ENCODE results near the gene NUMBL.

NUMBL gene

DNA sequence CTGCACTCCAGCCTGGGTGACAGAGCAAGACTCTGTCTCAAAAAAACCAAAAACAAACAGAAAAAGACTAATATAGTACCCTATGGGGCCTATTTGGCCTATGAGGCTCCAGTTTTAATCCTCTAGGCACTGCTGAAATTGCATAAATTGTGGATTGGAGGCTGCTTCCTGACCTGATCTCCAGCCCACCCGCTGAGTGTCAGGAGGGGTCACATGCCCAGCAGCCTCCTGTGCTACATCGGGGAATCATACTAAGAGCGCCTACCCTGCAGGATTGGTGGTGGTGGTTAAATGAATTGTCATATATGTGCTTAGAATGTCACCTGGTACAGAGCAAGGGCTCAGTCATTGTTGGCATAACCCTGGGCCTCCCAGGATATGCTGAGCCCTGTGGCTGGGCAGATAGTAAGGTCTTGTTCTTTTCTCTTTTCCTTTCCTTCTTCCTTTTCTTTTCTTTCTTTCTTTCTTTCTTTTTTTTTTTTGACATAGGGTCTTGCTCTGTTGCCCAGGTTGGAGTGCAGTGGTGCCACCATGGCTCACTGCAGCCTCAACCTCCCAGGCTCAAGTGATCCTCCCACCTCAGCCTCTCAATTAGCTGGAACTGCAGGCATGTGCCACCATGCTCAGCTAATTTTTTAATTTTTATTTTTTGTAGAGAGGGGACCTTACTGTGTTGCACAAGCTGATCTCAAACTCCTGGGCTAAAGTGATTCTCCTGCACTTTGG, 58.0 kb downstream of the NUMBL start:
- Histone ChIP-seq H3K4me1 (ENCODE audit: low read depth, poor library complexity, severe bottlenecking) (no peaks in the 10 kb centered on the region), H3K27me3 (ENCODE audit: insufficient read depth, low read depth) (no peaks in the 10 kb centered on the region), H3K79me2 (ENCODE audit: insufficient read depth, low read depth) (no peaks in the 10 kb centered on the region), H3K9ac (no peak overlapping the region), H4K20me1 (ENCODE audit: insufficient read depth) (no peaks in the 10 kb centered on the region), H3K4me3 (IDR thresholded peaks at IDR 0.05; ENCODE audit: insufficient read depth, low read depth, low read length) (no peak overlapping the region), H3K4me2 (no peak overlapping the region), H2AFZ (ENCODE audit: low read depth) (no peak overlapping the region), H3K36me3 (ENCODE audit: insufficient read depth) (no peaks in the 10 kb centered on the region), H3K27ac (no peak overlapping the region)
- TF ChIP-seq, protein P1, sequence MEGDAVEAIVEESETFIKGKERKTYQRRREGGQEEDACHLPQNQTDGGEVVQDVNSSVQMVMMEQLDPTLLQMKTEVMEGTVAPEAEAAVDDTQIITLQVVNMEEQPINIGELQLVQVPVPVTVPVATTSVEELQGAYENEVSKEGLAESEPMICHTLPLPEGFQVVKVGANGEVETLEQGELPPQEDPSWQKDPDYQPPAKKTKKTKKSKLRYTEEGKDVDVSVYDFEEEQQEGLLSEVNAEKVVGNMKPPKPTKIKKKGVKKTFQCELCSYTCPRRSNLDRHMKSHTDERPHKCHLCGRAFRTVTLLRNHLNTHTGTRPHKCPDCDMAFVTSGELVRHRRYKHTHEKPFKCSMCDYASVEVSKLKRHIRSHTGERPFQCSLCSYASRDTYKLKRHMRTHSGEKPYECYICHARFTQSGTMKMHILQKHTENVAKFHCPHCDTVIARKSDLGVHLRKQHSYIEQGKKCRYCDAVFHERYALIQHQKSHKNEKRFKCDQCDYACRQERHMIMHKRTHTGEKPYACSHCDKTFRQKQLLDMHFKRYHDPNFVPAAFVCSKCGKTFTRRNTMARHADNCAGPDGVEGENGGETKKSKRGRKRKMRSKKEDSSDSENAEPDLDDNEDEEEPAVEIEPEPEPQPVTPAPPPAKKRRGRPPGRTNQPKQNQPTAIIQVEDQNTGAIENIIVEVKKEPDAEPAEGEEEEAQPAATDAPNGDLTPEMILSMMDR (conservative IDR thresholded peaks at IDR 0.05; ENCODE audit: low read depth, low read length): no peak

DNA sequence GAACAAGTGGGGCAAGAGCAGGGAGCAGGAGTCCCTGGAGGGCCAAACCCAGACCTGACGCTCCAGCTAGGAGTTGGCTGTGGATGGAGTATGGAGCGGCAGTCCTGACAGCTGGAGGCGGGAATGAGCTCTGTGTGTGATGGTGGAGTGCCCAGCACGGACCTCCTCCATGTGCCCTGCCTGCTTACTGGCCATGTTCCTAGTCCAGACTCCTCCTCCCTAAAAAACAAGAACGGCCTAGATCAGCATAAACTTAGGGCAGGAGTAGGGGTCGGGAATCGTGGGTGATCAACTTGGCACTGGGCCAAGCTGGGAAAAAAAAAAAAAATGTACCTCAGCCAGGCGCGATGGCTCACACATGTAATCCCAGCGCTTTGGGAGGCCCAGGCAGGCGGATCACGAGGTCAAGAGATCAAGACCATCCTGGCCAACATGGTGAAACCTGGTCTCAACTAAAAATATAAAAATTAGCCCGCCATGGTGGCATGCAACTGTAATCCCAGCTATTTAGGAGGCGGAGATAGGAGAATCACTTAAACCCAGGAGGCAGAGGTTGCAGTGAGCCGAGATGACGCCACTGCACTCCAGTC, 59.8 kb downstream of the NUMBL start:
- no peaks in the 10 kb centered on the region for H3K36me3 ChIP-seq (ENCODE audit: insufficient read depth)
- H3K4me1 ChIP-seq (ENCODE audit: low read depth, poor library complexity, severe bottlenecking): no peaks in the 10 kb centered on the region
- H3K27me3 ChIP-seq (ENCODE audit: insufficient read depth, low read depth): no peaks in the 10 kb centered on the region
- no peak overlapping the region for H2AFZ ChIP-seq (ENCODE audit: low read depth)
- no peak overlapping the region for H3K4me3 ChIP-seq (IDR thresholded peaks at IDR 0.05; ENCODE audit: insufficient read depth, low read depth, low read length)
- no peaks in the 10 kb centered on the region for H3K79me2 ChIP-seq (ENCODE audit: insufficient read depth, low read depth)
- H4K20me1 ChIP-seq (ENCODE audit: insufficient read depth): no peaks in the 10 kb centered on the region
- H3K9ac ChIP-seq: no peak overlapping the region
- H3K4me2 ChIP-seq: no peak overlapping the region
- no peak overlapping the region for H3K27ac ChIP-seq
- TF ChIP-seq, protein P1 (conservative IDR thresholded peaks at IDR 0.05; ENCODE audit: low read depth, low read length): no peak

DNA sequence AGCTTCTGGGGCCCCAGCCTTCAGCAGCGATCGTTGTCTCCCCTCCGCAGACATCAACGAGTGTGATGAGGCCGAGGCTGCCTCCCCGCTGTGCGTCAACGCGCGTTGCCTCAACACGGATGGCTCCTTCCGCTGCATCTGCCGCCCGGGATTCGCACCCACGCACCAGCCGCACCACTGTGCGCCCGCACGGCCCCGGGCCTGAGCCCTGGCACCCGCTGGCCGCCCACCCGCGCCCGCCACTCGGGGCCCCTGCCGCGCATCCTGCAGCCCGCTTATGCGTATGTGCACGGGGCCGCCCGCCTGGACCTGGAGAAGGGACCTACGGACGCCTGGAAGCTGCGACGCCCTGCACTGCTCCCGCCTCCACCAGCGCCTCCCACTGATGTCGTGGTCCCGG, 61.1 kb downstream of the NUMBL start:
- Histone ChIP-seq H4K20me1 (ENCODE audit: insufficient read depth) (no peaks in the 10 kb centered on the region), H3K27ac (no peak overlapping the region), H3K9ac (no peak overlapping the region), H3K4me1 (ENCODE audit: low read depth, poor library complexity, severe bottlenecking) (no peaks in the 10 kb centered on the region), H3K4me2 (no peak overlapping the region), H2AFZ (ENCODE audit: low read depth) (no peak overlapping the region), H3K79me2 (ENCODE audit: insufficient read depth, low read depth) (no peaks in the 10 kb centered on the region), H3K36me3 (ENCODE audit: insufficient read depth) (no peaks in the 10 kb centered on the region), H3K4me3 (IDR thresholded peaks at IDR 0.05; ENCODE audit: insufficient read depth, low read depth, low read length) (no peak overlapping the region), H3K27me3 (ENCODE audit: insufficient read depth, low read depth) (no peaks in the 10 kb centered on the region)
- TF ChIP-seq, protein P1 (conservative IDR thresholded peaks at IDR 0.05; ENCODE audit: low read depth, low read length): no peak

DNA sequence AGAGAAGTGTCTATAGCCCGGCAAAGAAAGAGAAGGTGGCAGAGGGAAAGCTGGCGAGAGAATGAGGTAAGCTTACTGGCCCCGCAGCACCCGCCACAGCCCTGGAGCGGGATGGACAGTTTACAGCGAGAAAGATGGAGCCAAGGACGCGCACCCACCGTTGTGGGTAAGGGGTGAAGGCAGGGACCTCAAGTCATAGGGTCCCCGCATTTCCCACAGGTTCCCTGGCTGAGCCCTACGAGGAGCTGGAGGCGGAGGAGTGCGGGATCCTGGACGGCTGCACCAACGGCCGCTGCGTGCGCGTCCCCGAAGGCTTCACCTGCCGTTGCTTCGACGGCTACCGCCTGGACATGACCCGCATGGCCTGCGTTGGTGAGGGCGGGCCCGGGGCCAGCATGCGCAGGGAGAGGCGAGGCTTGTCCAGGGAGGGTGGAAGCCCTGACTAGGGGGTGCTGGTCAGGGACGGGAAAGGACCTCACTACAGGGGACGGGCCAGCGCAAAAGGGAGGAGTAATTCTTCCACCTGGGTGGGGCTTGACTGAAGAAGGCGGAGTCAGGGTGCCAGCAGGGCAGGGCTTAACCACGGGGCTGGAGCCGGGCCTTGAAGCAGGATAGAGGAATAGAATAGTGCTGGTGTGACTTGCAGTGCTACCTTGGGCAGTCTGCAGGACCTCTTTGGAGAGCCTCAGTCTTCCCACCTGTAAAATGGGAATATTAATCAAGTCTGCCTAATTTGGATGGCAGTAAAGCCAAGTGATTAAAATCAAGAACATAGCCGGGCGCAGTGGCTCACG, 62.8 kb downstream of the NUMBL start:
- Histone ChIP-seq H2AFZ (ENCODE audit: low read depth) (no peak overlapping the region), H3K4me2 (no peak overlapping the region), H3K4me3 (IDR thresholded peaks at IDR 0.05; ENCODE audit: insufficient read depth, low read depth, low read length) (no peak overlapping the region), H3K79me2 (ENCODE audit: insufficient read depth, low read depth) (no peaks in the 10 kb centered on the region), H3K4me1 (ENCODE audit: low read depth, poor library complexity, severe bottlenecking) (no peaks in the 10 kb centered on the region), H4K20me1 (ENCODE audit: insufficient read depth) (no peaks in the 10 kb centered on the region), H3K9ac (no peak overlapping the region), H3K36me3 (ENCODE audit: insufficient read depth) (no peaks in the 10 kb centered on the region), H3K27me3 (ENCODE audit: insufficient read depth, low read depth) (no peaks in the 10 kb centered on the region), H3K27ac (no peak overlapping the region)
- TF ChIP-seq, protein P1 (conservative IDR thresholded peaks at IDR 0.05; ENCODE audit: low read depth, low read length): no peak
